Thyroid gland (tissue), 4 donors: Measurements from ENCODE around the gene RALY. TPM values are rescaled to one million over a fixed set of nuclear protein-coding genes. Genes with fewer than 3 reads are reported as not detected.

ENCODE experiments used
- DNase-seq, 2 donors: peaks; one replicate each; pipeline ENCODE4 v3.0.0-alpha.2; 2019
- H3K27ac ChIP-seq, 3 donors: fragments of 200-600 bp; sonication (generic); 1 replicate in 2 of 3; 2 replicates in 1 of 3; pipeline ENCODE4 v1.5.1; 2016 to 2019; ENCODE audit warnings: mild to moderate bottlenecking in 1 of 3, moderate library complexity in 1 of 3
- H3K27me3 ChIP-seq: fragments of 200-600 bp; sonication (generic); one replicate; pipeline ENCODE4 v1.5.1; 2019
- H3K36me3 ChIP-seq, 2 donors: fragments of 200-600 bp; sonication (generic); one replicate each; pipeline ENCODE4 v1.5.1; 2016 to 2019
- H3K4me1 ChIP-seq, 2 donors: fragments of 200-600 bp; sonication (generic); one replicate each; pipeline ENCODE4 v1.5.1; 2017 to 2019
- H3K4me3 ChIP-seq, 3 donors: fragments of 200-600 bp; sonication (generic); replicated peaks in 1 of 3; 1 replicate in 2 of 3; 2 replicates in 1 of 3; pipeline ENCODE4 v1.5.1; 2016; ENCODE audit warnings: mild to moderate bottlenecking in 1 of 3
- H3K9me3 ChIP-seq: fragments of 200-600 bp; sonication (generic); one replicate; pipeline ENCODE4 v1.5.1; 2017
- POLR2A ChIP-seq, 2 donors: fragments of 450-650 bp; IDR thresholded peaks; one replicate each; pipeline ENCODE4 v1.6.1; 2017; ENCODE audit warnings: antibody characterized with exemption in 2 of 2, mild to moderate bottlenecking in 2 of 2, moderate library complexity in 1 of 2
- WGBS, 2 donors: methylation state at CpG; one replicate each; pipeline ENCODE4 v1.1.5; 2017; 5-methylcytosine and 5-hydroxymethylcytosine counted together
- intact Hi-C: fragments of 100-400 bp; cut with DNase I; formaldehyde crosslinking; loops from one replicate; pipeline ENCODE4 v1.15.1; 2023
- total RNA-seq, 4 donors: library from RNA; depleted of rRNA; stranded (reverse); fragments of >200 nt; gene quantifications; one replicate each; pipeline ENCODE4 v1.2.3, GENCODE V29; 2016
- TF ChIP-seq, protein P1 (sequence below), 6 experiments: fragments of 200-600 bp in 3 of 6; fragments of 450-650 bp in 3 of 6; sonication (generic) in 3 of 6; IDR thresholded peaks; one replicate each; pipeline ENCODE4 v1.5.1; 2016 to 2019; ENCODE audit warnings: antibody characterized with exemption in 6 of 6, mild to moderate bottlenecking in 2 of 6, inconsistent platforms in 1 of 6, moderate library complexity in 1 of 6

RALY gene
- total RNA-seq, 4 donors from 2014 or later, result 124 to 208 (median 151) TPM

DNA sequence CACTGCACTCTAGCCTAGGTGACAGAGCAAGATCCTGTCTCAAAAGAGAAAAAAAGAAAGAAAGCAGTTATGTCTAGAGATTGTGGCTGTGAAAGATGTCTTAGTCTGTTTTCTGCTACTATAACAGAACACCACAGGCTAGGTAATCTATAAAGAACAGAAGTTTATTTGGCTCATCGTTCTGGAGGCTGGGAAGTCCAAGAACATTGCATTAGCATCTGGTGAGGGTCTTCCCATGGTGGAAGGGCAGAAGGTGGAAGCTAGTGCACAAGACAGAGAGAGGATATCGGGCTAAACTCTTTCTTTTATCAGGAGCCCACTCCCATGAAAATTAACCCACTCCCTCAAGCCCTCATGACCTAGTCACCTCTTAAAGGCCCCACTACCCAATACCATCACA, 16.2 kb upstream of the RALY start:
- DNase-seq, result no peak
- no peaks in the 10 kb centered on the region for H3K4me1 ChIP-seq
- H3K27ac ChIP-seq, result no peak overlapping the region
- TF ChIP-seq POLR2A (IDR thresholded peaks at IDR 0.05), result no peak
- TF ChIP-seq, protein P1, sequence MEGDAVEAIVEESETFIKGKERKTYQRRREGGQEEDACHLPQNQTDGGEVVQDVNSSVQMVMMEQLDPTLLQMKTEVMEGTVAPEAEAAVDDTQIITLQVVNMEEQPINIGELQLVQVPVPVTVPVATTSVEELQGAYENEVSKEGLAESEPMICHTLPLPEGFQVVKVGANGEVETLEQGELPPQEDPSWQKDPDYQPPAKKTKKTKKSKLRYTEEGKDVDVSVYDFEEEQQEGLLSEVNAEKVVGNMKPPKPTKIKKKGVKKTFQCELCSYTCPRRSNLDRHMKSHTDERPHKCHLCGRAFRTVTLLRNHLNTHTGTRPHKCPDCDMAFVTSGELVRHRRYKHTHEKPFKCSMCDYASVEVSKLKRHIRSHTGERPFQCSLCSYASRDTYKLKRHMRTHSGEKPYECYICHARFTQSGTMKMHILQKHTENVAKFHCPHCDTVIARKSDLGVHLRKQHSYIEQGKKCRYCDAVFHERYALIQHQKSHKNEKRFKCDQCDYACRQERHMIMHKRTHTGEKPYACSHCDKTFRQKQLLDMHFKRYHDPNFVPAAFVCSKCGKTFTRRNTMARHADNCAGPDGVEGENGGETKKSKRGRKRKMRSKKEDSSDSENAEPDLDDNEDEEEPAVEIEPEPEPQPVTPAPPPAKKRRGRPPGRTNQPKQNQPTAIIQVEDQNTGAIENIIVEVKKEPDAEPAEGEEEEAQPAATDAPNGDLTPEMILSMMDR (IDR thresholded peaks at IDR 0.05), result no peak
- intact Hi-C loops, result no loop called here
- H3K36me3 ChIP-seq, result no peaks in the 10 kb centered on the region
- no peaks in the 10 kb centered on the region for H3K27me3 ChIP-seq
- 80 to 94% methylated on average over 2 of the region's 2 CpGs for WGBS, 2 donors
- no peaks in the 10 kb centered on the region for H3K9me3 ChIP-seq
- no peak overlapping the region for H3K4me3 ChIP-seq

DNA sequence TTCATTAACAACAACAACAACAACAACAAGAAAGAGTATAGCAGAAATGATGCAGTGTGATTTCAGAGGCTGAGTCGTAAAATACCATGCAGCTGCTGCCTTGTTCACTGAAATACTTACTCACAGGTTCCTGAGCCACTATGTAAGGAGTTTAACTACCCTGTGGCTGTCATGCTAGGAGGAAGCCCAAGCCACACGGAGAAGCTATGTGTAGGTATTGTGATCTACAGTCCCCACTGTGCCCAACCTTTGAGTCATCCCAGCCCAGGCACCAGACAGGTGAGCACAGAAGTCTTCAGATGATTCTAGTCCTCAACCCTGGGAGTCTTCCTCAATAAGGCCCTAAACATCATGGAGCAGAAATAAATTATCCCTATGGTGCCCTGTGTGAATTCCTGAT, 14.6 kb upstream of the RALY start:
- DNase-seq, result no peak
- H3K27ac ChIP-seq, result no peak overlapping the region
- TF ChIP-seq POLR2A (IDR thresholded peaks at IDR 0.05), result no peak
- TF ChIP-seq, protein P1 (IDR thresholded peaks at IDR 0.05), result no peak
- intact Hi-C loops, result no loop called here
- no peaks in the 10 kb centered on the region for H3K27me3 ChIP-seq
- H3K36me3 ChIP-seq, result no peaks in the 10 kb centered on the region
- H3K4me3 ChIP-seq, result no peak overlapping the region
- no peaks in the 10 kb centered on the region for H3K9me3 ChIP-seq
- WGBS, 2 donors, result 89 to 95% methylated on average over 2 of the region's 2 CpGs
- no peaks in the 10 kb centered on the region for H3K4me1 ChIP-seq

DNA sequence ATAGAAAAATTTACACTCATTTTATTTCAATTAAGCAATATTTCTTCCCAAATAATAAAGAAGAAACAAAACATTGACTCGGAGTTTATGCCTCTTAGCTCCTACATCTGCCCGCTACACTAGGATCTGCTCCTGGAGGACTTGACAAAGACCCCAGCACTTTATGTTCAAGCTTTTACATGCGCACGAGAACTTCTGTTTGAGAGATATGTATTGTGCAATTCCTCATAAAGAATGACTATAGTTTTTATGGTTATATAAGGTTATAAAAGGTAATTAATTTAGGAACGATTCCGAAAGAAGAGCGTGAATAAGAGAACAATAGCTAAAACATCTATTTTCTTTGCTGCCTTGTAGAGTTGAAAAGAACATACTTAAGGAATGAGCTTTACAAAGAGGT, 12.4 kb upstream of the RALY start:
- Histone ChIP-seq H3K27me3 (no peaks in the 10 kb centered on the region), H3K4me3 (no peak overlapping the region), H3K4me1 (no peaks in the 10 kb centered on the region), H3K36me3 (no peaks in the 10 kb centered on the region), H3K9me3 (no peaks in the 10 kb centered on the region), H3K27ac (no peak overlapping the region)
- no peak for DNase-seq
- 93 to 94% methylated on average over 7 of the region's 7 CpGs for WGBS, 2 donors
- intact Hi-C loops, result loop anchor here (10.0 kb wide), 1 partner anchor 117 kb away; no protein-coding TSS in a partner anchor
- TF ChIP-seq, protein P1 (IDR thresholded peaks at IDR 0.05), result no peak
- TF ChIP-seq POLR2A (IDR thresholded peaks at IDR 0.05), result no peak

DNA sequence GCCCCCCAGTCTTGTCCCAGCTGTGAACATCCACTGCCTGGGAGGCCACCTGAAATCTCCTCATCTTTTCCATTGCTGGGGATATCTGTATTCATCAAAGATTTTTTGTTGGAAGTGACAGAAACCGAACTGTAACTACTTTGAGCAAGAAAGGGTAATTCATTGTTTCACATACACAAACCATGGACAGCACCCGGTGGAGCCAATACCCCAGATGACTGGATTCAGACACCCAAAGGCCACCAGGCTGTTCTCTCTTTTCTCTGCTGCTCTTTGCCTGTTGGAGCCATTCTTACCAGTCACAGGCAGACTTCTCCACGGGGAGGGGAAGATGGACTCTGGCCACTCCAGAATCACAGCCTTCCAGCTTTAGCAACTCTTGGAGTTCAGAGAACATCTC, 11.7 kb upstream of the RALY start:
- WGBS, 2 donors, result 77 to 85% methylated on average over 3 of the region's 3 CpGs
- no peaks in the 10 kb centered on the region for H3K4me1 ChIP-seq
- no peaks in the 10 kb centered on the region for H3K36me3 ChIP-seq
- H3K4me3 ChIP-seq, result no peak overlapping the region
- no peak for TF ChIP-seq POLR2A (IDR thresholded peaks at IDR 0.05)
- TF ChIP-seq, protein P1 (IDR thresholded peaks at IDR 0.05), result no peak
- intact Hi-C loops, result loop anchor here (10.0 kb wide), 1 partner anchor 117 kb away; no protein-coding TSS in a partner anchor
- H3K27ac ChIP-seq, result no peak overlapping the region
- no peak for DNase-seq
- H3K9me3 ChIP-seq, result no peaks in the 10 kb centered on the region
- no peaks in the 10 kb centered on the region for H3K27me3 ChIP-seq

DNA sequence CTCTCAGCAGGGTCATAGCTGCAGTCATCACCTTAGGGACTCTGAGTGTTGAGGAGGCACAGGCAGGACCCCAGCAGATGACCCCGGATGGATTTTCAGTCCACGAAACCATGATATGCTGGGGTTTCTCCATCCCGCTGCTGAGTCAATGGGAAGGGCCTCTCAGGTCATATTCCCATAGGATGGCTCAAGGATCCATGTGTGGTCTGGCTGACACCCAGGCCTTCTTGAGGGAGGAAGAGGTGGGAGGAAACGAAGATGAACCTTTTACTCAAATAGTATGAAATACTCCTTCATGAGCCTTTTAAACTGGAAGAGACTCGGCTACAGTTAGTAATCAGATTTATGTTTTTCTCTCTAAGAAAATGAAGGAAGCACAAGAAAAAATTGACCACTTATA, 10.3 kb upstream of the RALY start:
- DNase-seq, result no peak
- 78 to 94% methylated on average over 5 of the region's 5 CpGs for WGBS, 2 donors
- Histone ChIP-seq H3K4me1 (no peaks in the 10 kb centered on the region), H3K27me3 (no peaks in the 10 kb centered on the region), H3K36me3 (no peaks in the 10 kb centered on the region), H3K9me3 (no peaks in the 10 kb centered on the region), H3K27ac (no peak overlapping the region), H3K4me3 (no peak overlapping the region)
- TF ChIP-seq POLR2A (IDR thresholded peaks at IDR 0.05), result no peak
- intact Hi-C loops, result loop anchor here (10.0 kb wide), 1 partner anchor 119 kb away; no protein-coding TSS in a partner anchor
